ENCODE results near the gene GATC. TPM values are rescaled to one million over a fixed set of nuclear protein-coding genes. Genes with fewer than 3 reads are reported as not detected.

GATC gene
- total and polyA plus RNA-seq, 10 of the 15 experiments (the other 5 are each of a cell fraction or from before 2014, with no cell fraction given): 5.1 to 40.3 (median 22.9) TPM

DNA sequence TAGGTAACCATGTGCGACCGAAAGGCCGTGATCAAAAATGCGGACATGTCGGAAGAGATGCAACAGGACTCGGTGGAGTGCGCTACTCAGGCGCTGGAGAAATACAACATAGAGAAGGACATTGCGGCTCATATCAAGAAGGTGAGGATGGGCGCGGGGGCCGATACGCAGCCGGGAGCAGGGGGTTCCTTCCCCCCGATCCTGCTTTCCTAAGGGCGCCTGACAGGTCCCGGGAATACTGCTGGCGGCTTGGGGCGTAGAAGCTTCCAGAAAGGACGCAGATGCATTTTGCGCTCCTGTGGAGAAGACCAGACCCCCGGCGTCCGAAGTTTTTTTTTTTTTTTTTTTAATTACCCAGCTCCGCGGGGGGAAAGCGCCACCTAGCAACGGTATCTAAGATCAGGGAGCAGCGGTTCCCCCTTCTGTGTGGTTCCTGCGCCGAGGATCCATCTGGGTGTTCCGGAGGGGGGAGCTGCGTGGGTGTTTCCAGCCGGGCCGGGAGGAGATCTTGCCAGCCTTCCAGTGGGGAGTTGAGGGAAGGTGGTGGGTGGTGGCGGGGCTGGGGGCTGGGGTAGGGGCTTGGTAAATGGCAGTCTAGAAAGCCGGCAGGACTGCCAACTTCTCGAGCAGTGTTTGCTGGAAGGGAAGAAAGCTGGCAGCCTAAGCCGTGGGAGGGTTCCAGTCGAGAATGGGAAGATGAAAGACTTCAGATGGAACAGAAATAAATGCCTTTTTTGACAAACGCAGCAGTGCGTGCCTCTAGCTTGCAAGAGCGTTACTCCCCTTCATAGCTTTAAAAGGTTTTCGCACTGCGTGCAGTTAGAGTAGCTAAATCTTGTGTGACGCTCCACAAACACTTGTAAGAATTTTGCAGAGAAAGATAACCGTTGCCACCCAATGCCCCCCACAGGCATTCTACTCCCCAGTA lies 50.4 kb downstream of the GATC start:
- DNase-seq (ENCODE audit: low read depth, low spot score) (no peak), FAIRE-seq (peak; percentile 80), ATAC-seq (peak; percentile 56)
- Histone ChIP-seq H3K27ac (ENCODE audit: control insufficient read depth, insufficient read depth) (peak overlapping the region; percentile 77), H3K4me1 (ENCODE audit: control insufficient read depth, insufficient read depth, low read length) (peaks cover 4% of the 10 kb centered on the region), H3K9me3 (replicated peaks; ENCODE audit: control insufficient read depth, insufficient read depth, low read length) (no peaks in the 10 kb centered on the region), H3K36me3 (ENCODE audit: control insufficient read depth in 2 of 2, insufficient read depth in 2 of 2, low read length in 1 of 2) (peaks cover 0 to 9% of the 10 kb centered on the region in 2 experiments; a peak in 2 of 4 replicates), H3K27me3 (replicated peaks in 1 of 2; ENCODE audit: control insufficient read depth in 2 of 2, insufficient read depth in 2 of 2, low read length in 1 of 2) (no peaks in the 10 kb centered on the region), H3K79me2 (ENCODE audit: control insufficient read depth, insufficient read depth, low read length) (peaks cover 30% of the 10 kb centered on the region), H2AFZ (ENCODE audit: control insufficient read depth, low read depth, low read length) (peak overlapping the region; percentile 47; the same call in 1 of the 2 replicates), H3K4me2 (ENCODE audit: control insufficient read depth, insufficient read depth) (peak overlapping the region; percentile 96), H3K9ac (ENCODE audit: control insufficient read depth, insufficient read depth, low read length) (peak overlapping the region; percentile 85), H4K20me1 (ENCODE audit: control insufficient read depth, insufficient read depth) (0 out of 2 replicates have a peak, but pooled peaks cover 4% of the 10 kb centered on the region), H3K4me3 (peak overlapping the region; percentile 99)
- ChIA-PET SMC1A (ENCODE audit: uncharacterized antibody, unreplicated experiment) (interaction anchor here (0.8 to 2.4 kb wide), 9 partner anchors 24 to 140 kb away, joined by 3 to 10 read pairs (median 3); partner anchors contain the start of genes COQ5, POP5 and SRSF9), POLR2A (interaction anchor here (0.6 to 1.9 kb wide), 19 partner anchors 8 to 295 kb away, joined by 3 to 11 read pairs (median 4); partner anchors contain the start of genes COQ5, COX6A1 and RNU4-1), RAD21 (ENCODE audit: unreplicated experiment) (interaction anchor here (0.6 to 2.5 kb wide), 13 partner anchors 16 to 194 kb away, joined by 3 to 16 read pairs (median 3); partner anchors contain the start of genes COQ5, POP5 and SIRT4), CTCF (interaction anchor here (0.5 to 2.1 kb wide), 17 partner anchors 11 to 363 kb away, joined by 3 to 11 read pairs (median 4); partner anchors contain the start of genes COQ5, POP5 and SRSF9)
- intact Hi-C loops (cut with micrococcal nuclease; ENCODE audit: unreplicated experiment): loop anchor here (2.0 kb wide), 1 partner anchor 28 kb away; the partner anchor contains the start of gene SRSF9
- under 1% methylated on average over 41 of the region's 47 CpGs for WGBS (ENCODE audit: insufficient coverage, insufficient replicate concordance, low lambda C conversion rate, missing lambda C conversion rate)
- TSS peak; percentile 85 for BruUV-seq (replicated peaks)
- in situ Hi-C loops (cut with MboI): no loop called here
- TF ChIP-seq TAF1 (IDR thresholded peaks at IDR 0.05; ENCODE audit: borderline replicate concordance, low read depth, low read length): 0 out of 2 replicates have a peak, but pooled peaks have one; percentile 14
- no peak for TF ChIP-seq ATF7 (IDR thresholded peaks at IDR 0.05; ENCODE audit: low read depth)
- no peak for TF ChIP-seq ZNF622 (IDR thresholded peaks at IDR 0.05)
- no peak for TF ChIP-seq NFIC (IDR thresholded peaks at IDR 0.05; ENCODE audit: low read depth, low read length)
- TF ChIP-seq RUNX3 (IDR thresholded peaks at IDR 0.05; ENCODE audit: low read length): peak; percentile 25; the same call in 1 of the 2 replicates
- 0 out of 2 replicates have a peak, but pooled peaks have one; percentile 26 for TF ChIP-seq PAX5 (IDR thresholded peaks at IDR 0.05; ENCODE audit: borderline replicate concordance, low read depth, low read length)
- no peak for TF ChIP-seq JUNB (IDR thresholded peaks at IDR 0.05)
- no peak for TF ChIP-seq ASH2L (IDR thresholded peaks at IDR 0.05; ENCODE audit: borderline replicate concordance, low read depth)
- TF ChIP-seq ZNF384 (IDR thresholded peaks at IDR 0.05; ENCODE audit: borderline replicate concordance, low read depth, low read length): peak; percentile 87
- TF ChIP-seq RCOR1 (conservative IDR thresholded peaks at IDR 0.05; ENCODE audit: low read depth, low read length): no peak
- TF ChIP-seq, protein P1, sequence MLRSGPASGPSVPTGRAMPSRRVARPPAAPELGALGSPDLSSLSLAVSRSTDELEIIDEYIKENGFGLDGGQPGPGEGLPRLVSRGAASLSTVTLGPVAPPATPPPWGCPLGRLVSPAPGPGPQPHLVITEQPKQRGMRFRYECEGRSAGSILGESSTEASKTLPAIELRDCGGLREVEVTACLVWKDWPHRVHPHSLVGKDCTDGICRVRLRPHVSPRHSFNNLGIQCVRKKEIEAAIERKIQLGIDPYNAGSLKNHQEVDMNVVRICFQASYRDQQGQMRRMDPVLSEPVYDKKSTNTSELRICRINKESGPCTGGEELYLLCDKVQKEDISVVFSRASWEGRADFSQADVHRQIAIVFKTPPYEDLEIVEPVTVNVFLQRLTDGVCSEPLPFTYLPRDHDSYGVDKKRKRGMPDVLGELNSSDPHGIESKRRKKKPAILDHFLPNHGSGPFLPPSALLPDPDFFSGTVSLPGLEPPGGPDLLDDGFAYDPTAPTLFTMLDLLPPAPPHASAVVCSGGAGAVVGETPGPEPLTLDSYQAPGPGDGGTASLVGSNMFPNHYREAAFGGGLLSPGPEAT (IDR thresholded peaks at IDR 0.05; ENCODE audit: low read depth): 0 out of 2 replicates have a peak, but pooled peaks have one; percentile 13
- TF ChIP-seq, protein P2, sequence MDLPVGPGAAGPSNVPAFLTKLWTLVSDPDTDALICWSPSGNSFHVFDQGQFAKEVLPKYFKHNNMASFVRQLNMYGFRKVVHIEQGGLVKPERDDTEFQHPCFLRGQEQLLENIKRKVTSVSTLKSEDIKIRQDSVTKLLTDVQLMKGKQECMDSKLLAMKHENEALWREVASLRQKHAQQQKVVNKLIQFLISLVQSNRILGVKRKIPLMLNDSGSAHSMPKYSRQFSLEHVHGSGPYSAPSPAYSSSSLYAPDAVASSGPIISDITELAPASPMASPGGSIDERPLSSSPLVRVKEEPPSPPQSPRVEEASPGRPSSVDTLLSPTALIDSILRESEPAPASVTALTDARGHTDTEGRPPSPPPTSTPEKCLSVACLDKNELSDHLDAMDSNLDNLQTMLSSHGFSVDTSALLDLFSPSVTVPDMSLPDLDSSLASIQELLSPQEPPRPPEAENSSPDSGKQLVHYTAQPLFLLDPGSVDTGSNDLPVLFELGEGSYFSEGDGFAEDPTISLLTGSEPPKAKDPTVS (IDR thresholded peaks at IDR 0.05; ENCODE audit: low read depth, low read length): 0 out of 2 replicates have a peak, but pooled peaks have one; percentile 30
- TF ChIP-seq KLF5 (IDR thresholded peaks at IDR 0.05; ENCODE audit: partially characterized antibody): no peak
- no peak for TF ChIP-seq GABPA (IDR thresholded peaks at IDR 0.05; ENCODE audit: low read depth)
- no peak for TF ChIP-seq CBFB (IDR thresholded peaks at IDR 0.05; ENCODE audit: low read depth)
- 0 out of 2 replicates have a peak, but pooled peaks have one; percentile 42 for TF ChIP-seq EED (IDR thresholded peaks at IDR 0.05; ENCODE audit: low read depth)
- peak in 1 of 2 experiments; percentile 74; a peak in 2 of 3 replicates for TF ChIP-seq EGR1 (IDR thresholded peaks at IDR 0.05; ENCODE audit: borderline replicate concordance in 1 of 2, low read depth in 2 of 2, low read length in 2 of 2)
- TF ChIP-seq MEF2A (IDR thresholded peaks at IDR 0.05; ENCODE audit: insufficient read depth, low read depth, low read length): no peak
- no peak for TF ChIP-seq POLR2AphosphoS2 (IDR thresholded peaks at IDR 0.05; ENCODE audit: low read depth, low read length)

Measured in GM12878 (cell line).